ENCODE measurements around the gene SAG.
A peak's percentile ranks its signal among the peaks of the same experiment; 100 is the strongest.
"Not testable (repeated sequence)": the region's sequence is repeated elsewhere in the genome, so short reads cannot be mapped to it uniquely, and the experiment has no call there.

SAG gene

GRCh38 chr2:233336091-233336490 is 28.5 kb downstream of the SAG start:
- not testable (repeated sequence) for DNase-seq

- no peak for DNase-seq
Observed at GRCh38 chr2:233336541-233336940, 28.9 kb downstream of the SAG start.

GRCh38 chr2:233338046-233338445 is 30.4 kb downstream of the SAG start:
- no peak for DNase-seq

- no peak for DNase-seq
Observed at GRCh38 chr2:233338812-233339368, 31.3 kb downstream of the SAG start.

GRCh38 chr2:233339427-233339826 is 31.8 kb downstream of the SAG start:
- no peak for DNase-seq

GRCh38 chr2:233341296-233341695 is 33.7 kb downstream of the SAG start:
- DNase-seq = no peak

GRCh38 chr2:233342301-233342700 is 34.7 kb downstream of the SAG start:
- DNase-seq = no peak

GRCh38 chr2:233343171-233343705 is 35.6 kb downstream of the SAG start:
- DNase-seq = no peak

GRCh38 chr2:233346376-233346775 is 38.8 kb downstream of the SAG start:
- no peak for DNase-seq

- no peak for DNase-seq
Observed at GRCh38 chr2:233346930-233347329, 39.3 kb downstream of the SAG start.

- DNase-seq = peak; percentile 19
Observed at GRCh38 chr2:233349005-233349998, 41.7 kb downstream of the SAG start.

GRCh38 chr2:233350708-233351107 is 43.1 kb downstream of the SAG start:
- DNase-seq = peak; percentile 23

- no peak for DNase-seq
Observed at GRCh38 chr2:233351423-233351822, 43.8 kb downstream of the SAG start.

- no peak for DNase-seq
Observed at GRCh38 chr2:233352141-233352842, 44.7 kb downstream of the SAG start.

GRCh38 chr2:233353101-233353768 is 45.6 kb downstream of the SAG start:
- DNase-seq = no peak

GRCh38 chr2:233353769-233354499 is 46.3 kb downstream of the SAG start, which contains the start of gene DGKD:
Gene DGKD, plus strand, starts transcription at chr2:233354494. Its CDS starts 25 bp downstream, at chr2:233354519.
- peak; percentile 44 for DNase-seq

- no peak for DNase-seq
Observed at GRCh38 chr2:233354500-233354924, 46.9 kb downstream of the SAG start.

- DNase-seq = peak; percentile 32
Observed at GRCh38 chr2:233354971-233355574, 47.5 kb downstream of the SAG start.

GRCh38 chr2:233355916-233356315 is 48.3 kb downstream of the SAG start:
- no peak for DNase-seq

- DNase-seq = no peak
Observed at GRCh38 chr2:233356546-233357308, 49.1 kb downstream of the SAG start.

- no peak for DNase-seq
Observed at GRCh38 chr2:233358335-233358734, 50.7 kb downstream of the SAG start.
